Astrocyte (in vitro differentiated cells and primary cell): ENCODE data around the gene SMIM31.

Source experiments
- EZH2 ChIP-seq: IDR thresholded peaks from 2 replicates; pipeline ENCODE4 v1.6.1; 2012; ENCODE audit warnings: mild to moderate bottlenecking, low read length, inconsistent platforms; ENCODE audit not compliant: insufficient read depth
- TF ChIP-seq, protein P1 (sequence below): IDR thresholded peaks from 2 replicates; pipeline ENCODE4 v1.5.1; 2011; ENCODE audit warnings: low read depth, mild to moderate bottlenecking, inconsistent platforms, low read length, moderate library complexity; ENCODE audit not compliant: insufficient read depth

- TF ChIP-seq EZH2: no peak
- TF ChIP-seq, protein P1, sequence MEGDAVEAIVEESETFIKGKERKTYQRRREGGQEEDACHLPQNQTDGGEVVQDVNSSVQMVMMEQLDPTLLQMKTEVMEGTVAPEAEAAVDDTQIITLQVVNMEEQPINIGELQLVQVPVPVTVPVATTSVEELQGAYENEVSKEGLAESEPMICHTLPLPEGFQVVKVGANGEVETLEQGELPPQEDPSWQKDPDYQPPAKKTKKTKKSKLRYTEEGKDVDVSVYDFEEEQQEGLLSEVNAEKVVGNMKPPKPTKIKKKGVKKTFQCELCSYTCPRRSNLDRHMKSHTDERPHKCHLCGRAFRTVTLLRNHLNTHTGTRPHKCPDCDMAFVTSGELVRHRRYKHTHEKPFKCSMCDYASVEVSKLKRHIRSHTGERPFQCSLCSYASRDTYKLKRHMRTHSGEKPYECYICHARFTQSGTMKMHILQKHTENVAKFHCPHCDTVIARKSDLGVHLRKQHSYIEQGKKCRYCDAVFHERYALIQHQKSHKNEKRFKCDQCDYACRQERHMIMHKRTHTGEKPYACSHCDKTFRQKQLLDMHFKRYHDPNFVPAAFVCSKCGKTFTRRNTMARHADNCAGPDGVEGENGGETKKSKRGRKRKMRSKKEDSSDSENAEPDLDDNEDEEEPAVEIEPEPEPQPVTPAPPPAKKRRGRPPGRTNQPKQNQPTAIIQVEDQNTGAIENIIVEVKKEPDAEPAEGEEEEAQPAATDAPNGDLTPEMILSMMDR: no peak
These were observed 35.1 kb downstream of the SMIM31 start for GRCh38 chr4:164789047-164789446.
